CD14-positive monocyte (primary cell): ENCODE data around the gene PGD. TPM values are rescaled to one million over a fixed set of nuclear protein-coding genes. Genes with fewer than 3 reads are reported as not detected.

Experiments
- DNase-seq, 3 donors: peaks; one replicate each; pipeline ENCODE4 v3.0.0-alpha.2; 2011 to 2022
- H2AFZ ChIP-seq: 2 replicates; pipeline ENCODE4 v1.6.0; 2012; ENCODE audit warnings: mild to moderate bottlenecking, low read depth, low read length, inconsistent platforms; ENCODE audit not compliant: insufficient read depth, poor library complexity, severe bottlenecking
- H3K27ac ChIP-seq, 2 donors: 1 replicate in 1 of 2; 2 replicates in 1 of 2; pipeline ENCODE4 v1.5.1; 2012 to 2013; ENCODE audit warnings: low read length in 2 of 2, control low read depth in 1 of 2, inconsistent platforms in 1 of 2, low read depth in 1 of 2, mild to moderate bottlenecking in 1 of 2
- H3K27me3 ChIP-seq, 2 donors: one replicate each; pipeline versions ENCODE4 v1.6.0 to v1.6.1; 2011 to 2013; ENCODE audit warnings: low read length in 2 of 2; ENCODE audit not compliant: control insufficient read depth in 2 of 2, insufficient read depth in 2 of 2
- H3K36me3 ChIP-seq, 2 donors: replicated peaks in 1 of 2; 1 replicate in 1 of 2; 2 replicates in 1 of 2; pipeline versions ENCODE4 v1.5.1 to v1.6.1; 2012 to 2013; ENCODE audit warnings: low read length in 2 of 2, control low read depth in 1 of 2, inconsistent platforms in 1 of 2, mild to moderate bottlenecking in 1 of 2; ENCODE audit not compliant: insufficient read depth in 2 of 2, control insufficient read depth in 1 of 2
- H3K4me1 ChIP-seq, 2 donors: 1 replicate in 1 of 2; 2 replicates in 1 of 2; pipeline versions ENCODE4 v1.5.1 to v1.6.1; 2012 to 2013; ENCODE audit warnings: low read length in 2 of 2, control low read depth in 1 of 2, inconsistent platforms in 1 of 2, mild to moderate bottlenecking in 1 of 2, moderate library complexity in 1 of 2; ENCODE audit not compliant: insufficient read depth in 2 of 2, control insufficient read depth in 1 of 2
- H3K4me2 ChIP-seq: replicated peaks from 2 replicates; pipeline ENCODE3; 2012; ENCODE audit warnings: low read length, moderate library complexity, mild to moderate bottlenecking; ENCODE audit not compliant: poor library complexity, severe bottlenecking; ENCODE audit errors: extremely low read depth
- H3K4me3 ChIP-seq, 3 experiments: fragments of 200-600 bp in 1 of 3; sonication (generic) in 1 of 3; replicated peaks in 1 of 3; 1 replicate in 2 of 3; 2 replicates in 1 of 3; pipeline ENCODE4 v1.5.1; 2011 to 2013; ENCODE audit warnings: low read length in 3 of 3, mild to moderate bottlenecking in 3 of 3, control low read depth in 2 of 3, low read depth in 2 of 3, inconsistent platforms in 1 of 3, moderate library complexity in 1 of 3
- H3K79me2 ChIP-seq: 2 replicates; pipeline ENCODE4 v1.6.0; 2012; ENCODE audit warnings: mild to moderate bottlenecking, control low read depth, inconsistent platforms, low read length, moderate library complexity; ENCODE audit not compliant: insufficient read depth
- H3K9ac ChIP-seq: 2 replicates; pipeline ENCODE4 v1.6.0; 2017; ENCODE audit warnings: low read length, mild to moderate bottlenecking; ENCODE audit not compliant: insufficient read depth, poor library complexity, severe bottlenecking
- H3K9me3 ChIP-seq, 2 donors: replicated peaks in 1 of 2; 1 replicate in 1 of 2; 2 replicates in 1 of 2; pipeline versions ENCODE4 v1.5.1 to v1.6.1; 2012 to 2013; ENCODE audit warnings: low read length in 2 of 2, control low read depth in 1 of 2; ENCODE audit not compliant: control insufficient read depth in 1 of 2, insufficient read depth in 1 of 2
- H4K20me1 ChIP-seq: 2 replicates; pipeline ENCODE4 v1.6.0; 2012; ENCODE audit warnings: mild to moderate bottlenecking, low read length, control low read depth, moderate library complexity; ENCODE audit not compliant: insufficient read depth
- H3K27ac Mint-ChIP-seq, 7 donors: one replicate each; pipeline ENCODE4 v1.8.0; 2020; ENCODE audit warnings: mild to moderate bottlenecking in 7 of 7, mixed read lengths in 7 of 7, moderate library complexity in 6 of 7, inconsistent platforms in 2 of 7
- H3K27me3 Mint-ChIP-seq, 3 donors: one replicate each; pipeline ENCODE4 v1.8.0; 2021 to 2022; ENCODE audit warnings: low read depth in 3 of 3, mild to moderate bottlenecking in 3 of 3, mixed read lengths in 3 of 3, moderate library complexity in 3 of 3, inconsistent platforms in 1 of 3
- H3K36me3 Mint-ChIP-seq, 2 donors: one replicate each; pipeline ENCODE4 v1.8.0; 2020; ENCODE audit warnings: mixed read lengths in 2 of 2, inconsistent platforms in 1 of 2, mild to moderate bottlenecking in 1 of 2
- H3K4me1 Mint-ChIP-seq: one replicate; pipeline ENCODE4 v1.8.0; 2020; ENCODE audit warnings: mild to moderate bottlenecking, mixed read lengths
- H3K4me3 Mint-ChIP-seq, 2 donors: one replicate each; pipeline ENCODE4 v1.8.0; 2020; ENCODE audit warnings: mild to moderate bottlenecking in 2 of 2, mixed read lengths in 2 of 2, moderate library complexity in 1 of 2
- H3K9me3 Mint-ChIP-seq, 7 donors: one replicate each; pipeline ENCODE4 v1.8.0; 2020 to 2022; ENCODE audit warnings: mixed read lengths in 7 of 7, mild to moderate bottlenecking in 6 of 7, moderate library complexity in 6 of 7, inconsistent platforms in 2 of 7
- WGBS: methylation state at CpG from one replicate; pipeline ENCODE4 v1.1.5; 2013; ENCODE audit warnings: missing lambda C conversion rate; ENCODE audit not compliant: insufficient coverage; 5-methylcytosine and 5-hydroxymethylcytosine counted together
- intact Hi-C, 2 donors: fragments of 100-400 bp; cut with micrococcal nuclease; formaldehyde crosslinking; loops; one replicate each; pipeline versions ENCODE4 v1.15.0 to v1.15.1; 2023
- polyA plus RNA-seq, 3 donors: library from polyadenylated mRNA; depleted of rRNA in 1 of 3; unstranded in 2 of 3; stranded (reverse) in 1 of 3; fragments of 300-500 nt in 2 of 3; fragments of >200 nt in 1 of 3; fragmentation: Illumina TruSeq in 2 of 3; gene quantifications; 1 replicate in 2 of 3; 2 replicates in 1 of 3; pipeline ENCODE4 v1.2.3, GENCODE V29; 2012 to 2021
- TF ChIP-seq, protein P1 (sequence below): fragments of 200-600 bp; IDR thresholded peaks from one replicate; pipeline ENCODE4 v1.8.0; 2022; ENCODE audit warnings: antibody characterized with exemption, mild to moderate bottlenecking

The PGD gene
- polyA plus RNA-seq, 3 donors, result 173 to 509 (median 471) TPM

DNA sequence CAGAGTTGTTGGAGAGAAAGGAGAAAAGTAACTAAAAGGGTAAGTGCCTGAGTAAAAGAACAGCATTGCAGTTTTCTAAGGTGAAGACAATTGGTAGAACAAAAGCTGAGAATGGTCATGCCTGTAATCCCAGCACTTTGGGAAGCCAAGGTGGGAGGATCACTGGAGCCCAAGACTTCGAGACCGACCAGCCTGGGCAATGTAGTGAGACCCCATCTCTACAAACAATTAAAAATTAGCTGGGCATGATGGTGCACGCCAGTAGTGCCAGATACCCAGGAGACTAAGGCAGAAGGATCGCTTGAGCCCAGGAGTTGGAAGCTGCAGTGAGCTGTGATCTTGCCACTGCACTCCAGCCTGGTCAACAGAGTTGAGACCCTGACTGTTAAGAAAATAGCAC lies 15.2 kb upstream of the PGD start:
- H2AFZ ChIP-seq, result no peak overlapping the region
- H3K9me3 ChIP-seq, result no peaks in the 10 kb centered on the region
- WGBS, result 100% methylated on average over 2 of the region's 4 CpGs
- H3K79me2 ChIP-seq, result peaks cover 3% of the 10 kb centered on the region
- H3K9me3 Mint-ChIP-seq, result no peaks in the 10 kb centered on the region
- TF ChIP-seq, protein P1, sequence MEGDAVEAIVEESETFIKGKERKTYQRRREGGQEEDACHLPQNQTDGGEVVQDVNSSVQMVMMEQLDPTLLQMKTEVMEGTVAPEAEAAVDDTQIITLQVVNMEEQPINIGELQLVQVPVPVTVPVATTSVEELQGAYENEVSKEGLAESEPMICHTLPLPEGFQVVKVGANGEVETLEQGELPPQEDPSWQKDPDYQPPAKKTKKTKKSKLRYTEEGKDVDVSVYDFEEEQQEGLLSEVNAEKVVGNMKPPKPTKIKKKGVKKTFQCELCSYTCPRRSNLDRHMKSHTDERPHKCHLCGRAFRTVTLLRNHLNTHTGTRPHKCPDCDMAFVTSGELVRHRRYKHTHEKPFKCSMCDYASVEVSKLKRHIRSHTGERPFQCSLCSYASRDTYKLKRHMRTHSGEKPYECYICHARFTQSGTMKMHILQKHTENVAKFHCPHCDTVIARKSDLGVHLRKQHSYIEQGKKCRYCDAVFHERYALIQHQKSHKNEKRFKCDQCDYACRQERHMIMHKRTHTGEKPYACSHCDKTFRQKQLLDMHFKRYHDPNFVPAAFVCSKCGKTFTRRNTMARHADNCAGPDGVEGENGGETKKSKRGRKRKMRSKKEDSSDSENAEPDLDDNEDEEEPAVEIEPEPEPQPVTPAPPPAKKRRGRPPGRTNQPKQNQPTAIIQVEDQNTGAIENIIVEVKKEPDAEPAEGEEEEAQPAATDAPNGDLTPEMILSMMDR, result no peak
- peaks cover 0 to 2% (median 1%) of the 10 kb centered on the region in 3 donors for H3K27me3 Mint-ChIP-seq
- H3K4me3 ChIP-seq, result no peak overlapping the region
- no peak overlapping the region for H3K27ac ChIP-seq
- peaks cover 43% of the 10 kb centered on the region for H3K4me1 Mint-ChIP-seq
- H3K36me3 ChIP-seq, result peaks cover 0 to 25% of the 10 kb centered on the region in 2 donors
- H3K4me1 ChIP-seq, result peaks cover 28 to 45% of the 10 kb centered on the region in 2 donors
- no peak for DNase-seq
- H3K4me3 Mint-ChIP-seq, result no peak overlapping the region
- H3K36me3 Mint-ChIP-seq, result peaks cover 29 to 41% of the 10 kb centered on the region in 2 donors
- no peaks in the 10 kb centered on the region for H4K20me1 ChIP-seq
- intact Hi-C loops, result loop anchor here in 1 of 2 donors (10.0 kb wide), 1 partner anchor 91 kb away; the partner anchor contains the start of genes DFFA and PEX14
- H3K4me2 ChIP-seq, result no peak overlapping the region
- no peaks in the 10 kb centered on the region for H3K27me3 ChIP-seq
- H3K9ac ChIP-seq, result no peak overlapping the region
- H3K27ac Mint-ChIP-seq, result no peak overlapping the region

DNA sequence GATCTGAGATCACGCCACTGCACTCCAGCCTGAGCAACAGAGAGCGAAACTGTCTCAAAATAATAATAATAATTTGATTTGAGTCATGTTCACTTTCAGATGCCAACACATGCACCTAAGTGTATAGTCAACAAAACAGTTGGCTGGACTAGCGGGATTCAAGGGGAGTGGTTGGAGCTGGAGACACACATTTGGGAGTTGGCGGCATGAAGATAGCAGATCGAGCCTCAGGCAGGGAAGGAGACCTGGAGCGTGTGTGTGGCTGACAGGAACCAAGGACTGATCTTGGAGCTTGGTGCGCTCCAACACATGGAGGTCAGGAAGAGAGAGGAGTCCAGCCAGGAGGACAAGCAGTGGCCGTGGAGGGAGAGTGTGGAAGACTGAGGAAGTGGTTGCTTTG lies 14.6 kb upstream of the PGD start:
- Histone ChIP-seq H3K27me3 (no peaks in the 10 kb centered on the region), H3K9me3 (no peaks in the 10 kb centered on the region), H3K79me2 (peaks cover 3% of the 10 kb centered on the region), H3K9ac (no peak overlapping the region), H3K27ac (no peak overlapping the region), H3K4me3 (no peak overlapping the region), H3K4me2 (no peak overlapping the region), H3K4me1 (peaks cover 30 to 45% of the 10 kb centered on the region in 2 donors), H3K36me3 (peaks cover 0 to 25% of the 10 kb centered on the region in 2 donors), H4K20me1 (no peaks in the 10 kb centered on the region), H2AFZ (no peak overlapping the region)
- Mint-ChIP-seq H3K27me3 (peaks cover 0 to 1% (median 0%) of the 10 kb centered on the region in 3 donors), H3K27ac (peak overlapping the region in 2 of 7 donors; percentile 32 to 84), H3K9me3 (no peaks in the 10 kb centered on the region), H3K4me3 (no peak overlapping the region), H3K36me3 (peaks cover 25 to 36% of the 10 kb centered on the region in 2 donors), H3K4me1 (peaks cover 44% of the 10 kb centered on the region)
- 90% methylated on average over 6 of the region's 8 CpGs for WGBS
- TF ChIP-seq, protein P1, result no peak
- no peak for DNase-seq
- intact Hi-C loops, result loop anchor here in 1 of 2 donors (10.0 kb wide), 1 partner anchor 91 kb away; the partner anchor contains the start of genes DFFA and PEX14
